Activated CD8-positive, alpha-beta memory T cell treated with anti-CD3 and anti-CD28 coated beads, Interleukin-2, amount 50 U/mL, for 24 hours (primary cell): ENCODE measurements around the gene NR2C2.
"Not testable (repeated sequence)": the region's sequence is repeated elsewhere in the genome, so short reads cannot be mapped to it uniquely, and the experiment has no call there.

ENCODE experiments used
- DNase-seq: peaks from one replicate; pipeline ENCODE4 v3.0.0-alpha.2; 2020; ENCODE audit errors: extremely low read depth

NR2C2 gene

DNA sequence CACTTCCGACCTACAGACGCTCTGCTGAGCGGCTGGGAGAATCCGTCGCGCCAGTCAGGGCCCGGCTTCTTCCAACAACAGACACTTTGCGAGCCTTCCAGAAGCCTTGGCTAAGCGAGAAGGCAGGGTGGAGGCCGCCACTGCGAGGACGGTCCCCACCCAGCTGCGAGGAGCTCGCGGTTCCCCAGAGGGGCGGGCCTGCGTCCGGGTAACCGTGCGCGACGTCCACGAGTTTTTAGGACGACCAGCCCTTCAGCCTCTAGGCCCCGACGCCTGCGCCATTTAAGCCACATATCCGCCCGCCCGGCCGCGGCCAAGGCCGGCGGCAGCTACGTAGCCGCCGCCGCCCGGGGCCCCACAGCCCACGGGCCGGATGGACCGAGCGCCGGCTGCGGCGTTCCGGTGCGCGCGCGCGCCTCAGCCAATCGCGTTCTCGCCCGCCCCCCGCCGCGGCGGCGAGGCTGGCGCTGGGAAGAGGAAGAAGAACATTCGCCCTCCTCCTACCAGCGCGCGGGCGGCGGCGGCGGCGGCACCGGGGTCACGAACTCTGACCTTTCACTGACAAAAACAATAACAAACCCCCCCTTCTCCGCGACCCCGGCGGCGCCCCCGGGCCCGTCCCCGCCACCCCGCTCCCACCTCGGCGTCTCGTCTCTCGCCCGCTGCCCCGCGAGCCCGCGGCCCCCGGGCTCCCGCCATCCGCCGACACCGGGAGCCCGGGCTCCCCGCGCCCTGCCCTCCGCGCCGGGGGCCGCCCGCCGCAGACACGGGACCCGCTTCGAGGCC, at the start of gene NR2C2:
TSS of gene NR2C2 (plus strand) at position 484 of the 786 bp plus-strand sequence. CDS start 56,332 bp downstream, outside the sequence.
- DNase-seq, result peak; percentile 63

DNA sequence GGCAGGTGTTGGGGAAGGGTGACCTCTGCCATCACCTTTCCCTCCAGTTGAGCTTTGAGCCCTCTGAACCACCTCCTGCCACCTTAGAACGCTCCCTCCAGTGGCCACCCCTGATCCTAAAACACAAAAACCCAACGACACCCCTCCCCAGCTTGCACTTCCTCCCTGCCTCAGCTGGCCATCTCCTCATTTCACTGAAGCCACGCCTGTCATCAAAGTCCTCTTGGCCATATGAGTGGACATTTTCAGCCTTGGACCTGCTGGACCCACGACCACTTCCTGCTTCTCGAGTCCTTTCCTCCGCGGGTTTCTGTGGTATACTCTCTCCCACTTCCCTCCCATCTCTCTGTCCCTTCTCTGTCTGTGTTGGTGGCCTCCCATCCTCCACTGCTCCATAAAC, 48.5 kb upstream of the NR2C2 start:
- no peak for DNase-seq

DNA sequence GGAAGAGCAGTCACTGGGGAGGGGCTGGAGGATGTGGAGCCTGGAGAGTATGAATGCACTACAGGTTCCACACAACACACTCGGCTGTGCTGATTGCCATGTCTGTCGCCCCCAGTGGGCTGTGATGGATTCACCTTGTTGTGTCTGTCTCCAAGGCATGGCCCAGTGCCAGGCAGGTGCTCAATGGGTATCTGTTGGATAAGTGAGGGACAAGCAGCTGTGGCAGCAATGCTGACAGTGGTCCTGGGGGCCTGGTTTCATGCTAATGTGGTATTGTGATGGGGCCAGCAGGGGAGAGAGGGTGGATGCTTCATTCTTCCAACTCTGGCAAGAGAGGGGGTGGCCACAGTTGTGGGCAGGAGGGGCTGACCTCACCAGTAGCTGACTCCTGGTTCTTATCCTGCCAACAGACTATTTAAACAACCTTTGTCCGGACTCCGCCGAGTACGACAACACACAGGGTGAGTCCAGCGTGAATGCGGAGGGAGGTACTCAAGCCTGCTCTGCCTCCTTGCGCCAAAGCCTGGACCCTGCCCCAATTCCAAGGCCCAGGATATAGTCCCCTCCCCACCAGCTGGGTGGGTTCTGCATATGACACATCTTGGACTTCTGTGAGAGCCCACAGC, 47.3 kb upstream of the NR2C2 start:
- DNase-seq, result no peak

DNA sequence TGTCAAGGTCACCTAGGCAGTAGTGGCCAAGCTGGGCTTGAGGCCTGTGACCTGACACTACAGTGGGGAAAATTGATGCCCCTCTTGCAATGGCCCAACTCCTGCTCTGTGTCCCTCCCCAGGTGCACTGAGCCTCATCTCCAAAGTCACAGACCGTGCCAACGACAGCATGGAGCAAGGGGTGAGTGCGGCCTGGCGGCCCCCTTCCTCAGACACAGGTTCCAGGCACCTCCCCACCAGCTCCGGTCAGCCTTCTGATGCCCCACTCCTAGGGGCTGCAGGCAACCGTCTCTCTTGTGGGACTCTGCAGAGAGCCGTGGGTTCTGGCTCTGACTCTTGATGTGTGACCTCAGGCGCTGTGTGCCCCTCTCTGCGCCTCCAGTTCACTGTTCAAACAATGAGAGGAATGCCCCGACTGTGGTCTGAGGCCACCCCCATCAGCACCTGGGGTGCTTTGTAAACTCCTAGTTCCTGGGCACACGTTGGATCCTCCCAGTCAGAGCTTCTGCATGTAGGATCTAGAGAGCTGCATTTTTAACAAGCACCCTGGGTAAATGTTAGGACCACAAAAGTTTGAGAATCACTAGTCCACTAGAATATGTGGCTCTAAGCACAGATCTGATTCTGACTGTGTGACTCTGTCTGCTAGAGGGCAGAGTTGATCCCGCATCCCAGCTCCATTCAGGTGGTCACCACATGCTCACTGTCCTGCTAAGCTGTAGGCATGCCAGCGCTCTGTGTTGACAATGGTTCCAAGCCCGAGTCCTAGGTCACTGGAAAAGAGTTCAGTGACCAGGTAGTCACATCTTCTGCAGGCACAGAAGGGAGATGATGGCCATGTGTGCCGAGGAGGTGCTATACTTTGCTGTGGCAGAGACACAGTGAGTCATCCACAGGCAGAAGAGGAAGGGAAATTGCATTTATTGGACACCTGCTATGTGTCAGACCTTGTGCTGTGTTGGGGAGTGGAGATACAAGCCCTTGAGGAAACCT, 46.2 kb upstream of the NR2C2 start:
- DNase-seq, result no peak

DNA sequence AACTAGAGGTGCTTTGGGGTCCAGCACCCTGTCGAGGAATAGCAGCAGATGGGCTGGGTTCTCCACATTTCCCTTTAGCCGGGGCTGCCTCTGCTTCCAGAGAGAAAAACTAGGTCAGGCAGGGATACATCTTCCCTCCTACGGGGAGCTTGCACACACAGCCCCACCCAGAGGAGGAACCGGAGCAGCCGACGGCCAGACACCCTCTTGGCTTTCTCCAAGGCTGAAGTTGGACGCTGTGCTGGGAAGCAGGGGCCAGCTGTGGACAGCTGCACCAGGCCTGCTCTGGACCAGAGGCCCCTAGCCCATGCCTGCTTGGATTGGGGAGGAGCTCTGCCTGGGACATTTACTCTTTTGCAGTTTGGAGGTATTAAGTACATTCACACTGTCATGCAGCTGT, 44.7 kb upstream of the NR2C2 start:
- DNase-seq, result no peak

DNA sequence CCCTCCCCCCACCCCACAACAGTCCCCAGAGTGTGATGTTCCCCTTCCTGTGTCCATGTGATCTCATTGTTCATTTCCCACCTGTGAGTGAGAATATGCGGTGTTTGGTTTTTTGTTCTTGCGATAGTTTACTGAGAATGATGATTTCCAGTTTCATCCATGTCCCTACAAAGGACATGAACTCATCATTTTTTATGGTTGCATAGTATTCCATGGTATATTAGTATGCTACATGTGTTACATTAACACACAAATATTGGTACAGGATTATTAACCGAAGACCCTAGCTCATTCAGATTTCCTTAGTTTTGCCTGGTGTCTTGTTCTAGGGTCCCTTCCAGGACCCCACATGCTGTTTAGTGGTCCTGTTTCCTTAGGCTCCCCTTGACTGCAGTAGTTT, 43.9 kb upstream of the NR2C2 start:
- not testable (repeated sequence) for DNase-seq

DNA sequence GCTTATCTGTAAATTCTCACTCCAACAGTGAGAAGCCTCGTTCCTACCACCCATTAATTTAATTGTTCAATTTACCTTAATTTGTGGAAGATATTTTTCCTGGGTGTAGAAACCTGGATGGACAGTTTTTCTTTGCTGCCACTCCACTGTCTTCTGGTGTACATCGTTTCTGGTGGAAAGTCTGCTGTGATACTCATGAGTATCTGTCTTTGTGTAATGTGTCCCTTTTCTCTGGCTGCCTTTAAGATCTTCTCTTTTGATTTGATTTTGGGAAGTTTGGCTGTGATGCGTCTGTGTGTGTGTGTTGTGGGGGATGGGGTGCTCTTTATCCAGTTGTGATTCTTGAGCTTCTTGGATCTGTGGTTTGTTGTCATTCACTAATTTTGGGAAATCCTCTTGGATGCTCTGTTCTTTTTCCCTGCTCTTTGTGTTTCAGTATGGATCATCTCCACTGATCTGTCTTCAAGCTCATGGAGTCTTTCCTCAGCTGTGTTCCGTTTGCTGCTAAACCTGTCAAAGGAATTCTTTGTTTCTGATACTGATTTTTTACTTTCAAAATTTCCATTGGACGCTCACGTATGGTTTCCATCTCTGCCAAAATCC, 42.2 kb upstream of the NR2C2 start:
- no peak for DNase-seq

DNA sequence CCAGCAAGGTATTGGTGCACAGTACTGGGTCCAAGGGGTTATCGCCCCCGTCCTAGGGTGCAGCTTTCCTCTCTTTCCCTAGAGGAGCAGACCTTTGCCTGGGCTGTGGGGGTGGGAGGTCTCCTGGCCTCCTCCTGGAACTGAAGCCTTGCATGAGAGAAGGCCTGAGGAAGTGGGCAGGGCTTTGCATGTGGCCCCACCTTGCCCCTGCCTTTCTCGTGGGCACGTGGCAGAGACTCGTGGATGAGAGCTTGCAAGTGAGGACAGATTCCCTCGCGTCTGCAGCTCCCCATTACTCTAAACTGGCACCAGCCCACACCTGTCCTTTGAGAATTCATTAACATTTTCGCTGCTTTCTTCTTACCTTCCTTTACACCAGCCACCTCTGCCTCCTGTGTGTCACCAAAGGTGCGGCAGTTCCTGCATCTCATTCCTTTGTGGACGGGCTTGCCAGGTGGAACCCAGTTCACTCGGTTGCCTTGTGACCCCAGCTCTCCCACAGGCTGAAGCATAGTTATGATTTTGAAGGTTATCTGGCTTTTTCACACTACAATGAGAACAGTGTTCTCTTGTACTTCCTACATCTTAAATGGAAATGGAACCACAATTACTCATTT, 40.9 kb upstream of the NR2C2 start:
- no peak for DNase-seq

DNA sequence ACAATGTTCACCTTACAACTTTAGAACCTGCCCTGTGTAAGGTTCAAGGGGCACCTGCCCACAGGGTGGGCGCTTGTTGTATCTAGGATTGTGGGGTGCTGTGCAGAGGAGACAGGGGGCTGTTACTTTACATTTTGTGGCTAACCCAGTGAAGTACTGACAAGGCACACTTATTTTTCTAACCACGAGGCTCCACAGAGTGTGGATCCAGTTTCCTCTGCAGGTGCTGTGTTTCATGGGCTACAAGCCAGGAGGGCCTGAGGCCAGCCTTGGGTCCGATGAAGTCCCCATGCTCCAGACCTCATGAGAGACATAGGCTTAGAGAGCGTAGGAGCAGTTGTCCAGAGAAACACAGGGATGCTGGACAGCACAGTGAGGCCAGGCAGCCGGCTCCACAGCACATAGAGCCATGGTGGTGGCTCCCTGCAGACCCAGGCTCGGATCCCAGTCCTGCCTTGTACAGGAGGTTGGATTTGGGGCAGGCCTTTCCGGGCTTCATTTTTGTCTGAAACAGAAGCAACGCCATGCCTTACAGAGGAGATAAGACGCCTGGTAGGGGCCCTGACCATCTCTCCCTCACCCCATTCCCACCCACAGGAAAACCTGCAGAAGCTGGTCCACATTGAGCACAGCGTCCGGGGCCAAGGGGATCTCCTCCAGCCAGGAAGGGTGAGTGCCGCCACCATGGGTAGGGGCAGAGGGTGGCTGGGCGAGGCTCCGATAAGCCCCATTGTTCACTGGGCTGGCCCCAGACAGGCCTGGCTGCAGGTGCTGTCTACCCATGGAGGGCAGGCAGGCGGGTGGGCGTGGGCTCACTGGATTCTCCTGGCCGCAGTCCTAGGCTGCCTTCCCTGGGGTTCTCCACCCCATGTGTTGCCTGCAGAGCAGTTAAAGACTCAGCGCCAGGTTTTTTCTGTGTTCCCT, 40.1 kb upstream of the NR2C2 start:
- DNase-seq, result no peak

DNA sequence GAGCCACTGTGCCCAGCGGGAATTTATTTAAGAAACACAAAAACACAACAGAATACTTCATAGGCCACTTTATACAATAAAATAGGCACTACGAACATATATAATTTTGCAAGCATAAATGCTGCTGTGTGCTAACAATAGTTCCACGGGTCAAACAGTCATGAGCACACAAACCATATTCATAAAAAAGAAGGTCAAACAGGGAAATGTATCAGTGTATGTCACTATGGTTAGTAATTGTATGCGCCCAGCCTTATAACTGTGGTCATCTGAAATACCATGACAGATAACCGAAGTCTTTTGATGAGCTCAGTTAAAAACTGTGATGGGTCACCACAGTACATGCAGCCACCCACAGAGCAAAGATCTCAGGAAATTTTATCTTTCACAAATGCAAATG, 38.1 kb upstream of the NR2C2 start:
- DNase-seq, result no peak

DNA sequence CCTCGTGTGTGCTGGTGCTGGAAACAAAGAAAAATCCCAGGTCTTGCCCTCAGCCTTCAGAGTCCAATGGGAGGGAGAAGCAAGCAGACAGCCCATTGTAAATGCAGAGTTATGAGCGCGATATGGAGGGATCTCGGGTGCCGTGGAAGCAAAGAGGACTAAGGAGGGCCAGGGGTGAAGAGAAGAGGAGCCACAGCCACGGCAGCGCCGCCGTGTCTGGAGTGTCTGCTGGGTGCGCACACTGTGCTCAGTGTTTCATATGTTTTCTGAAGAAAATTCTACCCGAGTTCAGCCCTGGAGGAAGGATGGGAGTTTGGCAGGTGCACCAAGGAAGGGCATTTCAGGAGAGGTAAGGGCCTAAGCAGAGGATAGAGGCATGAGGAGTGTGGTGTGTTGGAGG, 35.7 kb upstream of the NR2C2 start:
- DNase-seq, result no peak

DNA sequence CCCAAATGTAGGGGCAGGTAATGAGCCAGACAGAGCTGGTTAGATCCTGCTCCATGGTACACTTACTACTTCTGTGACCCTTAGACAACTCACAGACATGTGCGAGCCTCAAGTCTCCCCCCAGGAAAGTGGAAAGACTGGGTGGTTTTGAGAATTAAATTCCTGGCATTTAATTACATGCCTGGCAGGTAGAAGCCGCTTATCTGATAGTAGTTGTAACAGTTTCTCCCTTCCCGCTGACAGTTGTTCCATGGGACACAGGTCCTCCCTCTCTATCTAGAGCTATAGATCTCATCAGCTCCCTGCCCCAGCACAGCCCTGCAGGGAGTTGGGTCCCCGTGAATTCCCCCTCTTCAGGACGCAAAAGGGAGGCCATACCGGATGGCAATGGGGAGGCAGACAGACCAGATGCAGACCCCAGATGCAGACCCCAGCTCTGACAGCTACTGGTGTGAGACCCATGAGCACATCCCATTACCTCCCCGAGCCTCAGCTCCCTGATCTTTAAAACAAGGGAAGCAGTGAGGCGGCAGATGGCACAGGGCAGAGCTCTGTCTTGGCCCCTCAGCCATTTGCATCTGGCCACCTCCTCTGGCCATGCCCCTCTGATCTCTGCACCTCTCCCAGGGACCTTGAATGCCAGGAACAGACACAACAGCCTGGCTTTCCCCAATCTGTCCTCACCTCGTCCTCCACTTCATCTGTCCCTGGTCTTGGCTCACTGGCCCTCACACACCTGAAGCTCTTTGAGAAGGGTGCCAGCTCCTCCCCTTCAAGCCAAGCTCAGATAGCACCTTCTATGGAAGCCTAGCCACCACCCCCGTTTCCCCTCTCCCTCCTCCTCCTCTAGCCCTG, 34.1 kb upstream of the NR2C2 start:
- DNase-seq, result no peak

DNA sequence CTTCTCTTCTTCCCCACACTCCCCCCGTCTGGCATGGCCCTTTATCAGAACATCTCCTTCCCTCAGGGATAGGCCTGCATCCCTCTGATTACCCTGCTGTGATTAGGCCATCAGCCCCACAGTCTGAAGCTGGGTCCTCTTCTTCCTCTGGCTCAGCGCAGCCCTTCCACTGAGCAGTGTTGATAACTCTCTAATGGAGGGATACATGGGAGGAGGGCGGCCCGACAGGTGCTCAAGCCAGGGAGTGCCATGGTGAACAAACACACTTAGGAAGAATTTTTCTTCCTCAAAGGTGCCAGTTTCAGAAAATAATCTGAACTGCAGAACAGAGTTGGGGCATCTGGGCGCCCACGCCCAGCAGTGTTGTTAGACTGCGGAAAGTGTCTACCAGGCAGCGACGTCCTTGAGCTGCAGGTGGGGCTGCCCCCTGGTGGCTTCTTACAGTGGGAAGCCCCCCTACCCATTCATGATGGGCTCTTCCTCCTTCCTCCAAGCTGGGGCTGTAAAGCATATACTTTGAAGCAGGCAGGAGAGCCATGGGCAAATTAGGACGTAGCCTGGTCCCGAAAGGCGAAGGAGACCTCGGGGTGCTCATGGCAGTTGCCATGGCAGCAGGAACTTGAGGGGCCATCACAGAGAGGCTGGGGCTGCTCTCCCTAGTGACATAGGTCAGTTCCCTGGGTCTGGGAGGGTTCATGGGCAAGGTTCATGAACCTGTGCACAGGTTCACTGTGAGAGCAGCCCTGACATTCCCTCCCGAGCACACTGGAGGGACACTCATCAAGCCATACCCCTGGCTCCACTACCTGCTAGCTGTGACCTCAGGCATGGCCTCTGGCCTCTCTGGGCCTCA, 33.2 kb upstream of the NR2C2 start:
- DNase-seq, result no peak

DNA sequence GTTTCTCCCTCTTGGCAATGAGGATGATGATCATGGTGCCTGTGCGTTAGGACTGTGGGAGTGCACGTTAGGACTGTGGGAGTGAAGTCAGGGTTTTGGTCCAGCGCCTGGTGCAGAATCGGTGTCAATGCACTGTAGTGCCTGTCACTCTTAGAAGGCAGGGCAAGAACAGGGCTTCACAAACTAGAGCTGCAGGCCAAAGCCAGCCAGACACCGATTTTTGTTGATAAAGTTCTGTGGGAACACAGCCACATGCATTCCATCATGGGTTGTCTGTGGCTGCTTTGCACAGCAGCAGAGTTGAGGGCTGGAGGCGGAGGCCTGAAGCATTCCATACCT, 32.6 kb upstream of the NR2C2 start:
- no peak for DNase-seq

DNA sequence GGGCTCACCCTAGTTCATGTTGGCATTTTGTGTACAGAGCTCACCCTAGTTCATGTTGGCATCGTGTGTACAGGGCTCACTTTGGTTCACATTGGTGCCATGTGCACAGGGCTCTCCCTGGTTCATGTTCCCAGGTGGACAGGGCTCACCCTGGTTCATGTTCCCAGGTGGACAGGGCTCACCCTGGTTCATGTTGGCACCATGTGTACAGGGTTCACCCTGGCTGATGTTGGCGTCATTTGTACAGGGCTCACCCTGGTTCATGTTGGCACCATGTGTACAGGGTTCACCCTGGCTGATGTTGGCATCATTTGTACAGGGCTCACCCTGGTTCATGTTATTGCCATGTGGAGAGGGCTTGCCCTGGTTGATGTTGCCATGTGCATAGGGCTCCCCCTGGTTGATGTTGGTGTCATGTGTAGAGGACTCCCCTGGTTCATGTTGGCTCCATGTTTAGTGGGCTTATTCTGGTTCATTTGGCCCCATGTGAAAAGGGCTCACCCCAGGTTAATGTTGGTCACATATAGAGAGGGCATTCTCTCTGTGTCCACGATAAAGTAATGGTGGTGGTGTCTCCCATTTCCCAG, 31.7 kb upstream of the NR2C2 start:
- DNase-seq, result no peak

DNA sequence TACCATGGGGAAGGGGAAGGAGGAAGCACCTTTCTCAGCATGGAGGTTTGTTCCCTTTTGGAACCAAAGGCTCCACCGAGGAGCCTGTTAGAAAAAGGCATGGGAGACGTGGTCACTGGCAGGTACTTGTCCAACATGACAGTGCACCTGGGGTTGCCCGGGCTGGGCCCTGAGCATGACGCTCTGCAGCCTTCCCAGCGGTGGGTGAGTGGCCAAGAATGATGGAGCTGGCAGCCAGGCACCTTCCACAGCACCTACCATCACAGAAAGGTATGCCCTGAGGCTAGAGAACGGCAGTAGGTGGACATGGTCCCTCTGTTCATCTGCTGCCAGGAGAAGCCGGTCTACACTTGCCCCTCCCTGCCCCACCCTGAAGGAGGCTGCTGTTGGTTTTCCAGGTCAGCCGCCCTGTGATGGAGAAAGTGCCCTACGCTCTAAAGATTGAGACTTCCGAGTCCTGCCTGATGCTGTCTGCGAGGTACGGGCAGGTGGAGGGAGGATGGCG, 29.0 kb upstream of the NR2C2 start:
- DNase-seq, result no peak

DNA sequence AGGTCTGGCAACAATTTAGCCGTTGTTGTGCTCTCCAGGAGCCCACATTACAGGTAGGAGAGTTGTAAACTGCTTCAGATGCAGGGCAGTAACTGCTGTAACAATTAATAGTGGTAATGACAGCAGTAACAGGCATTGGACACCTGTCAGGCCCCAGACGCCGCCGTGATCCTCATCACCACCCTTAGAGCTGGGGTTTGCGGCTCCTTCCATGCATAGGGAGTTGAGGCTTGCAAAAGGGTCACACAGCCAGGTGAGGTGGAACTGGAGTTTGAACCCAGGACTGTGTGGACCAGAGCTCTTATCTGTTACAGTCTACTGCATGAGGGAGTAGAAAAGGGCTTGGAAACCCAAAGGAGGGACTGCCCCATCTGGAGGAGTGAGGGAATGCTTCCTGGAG, 26.8 kb upstream of the NR2C2 start:
- no peak for DNase-seq

DNA sequence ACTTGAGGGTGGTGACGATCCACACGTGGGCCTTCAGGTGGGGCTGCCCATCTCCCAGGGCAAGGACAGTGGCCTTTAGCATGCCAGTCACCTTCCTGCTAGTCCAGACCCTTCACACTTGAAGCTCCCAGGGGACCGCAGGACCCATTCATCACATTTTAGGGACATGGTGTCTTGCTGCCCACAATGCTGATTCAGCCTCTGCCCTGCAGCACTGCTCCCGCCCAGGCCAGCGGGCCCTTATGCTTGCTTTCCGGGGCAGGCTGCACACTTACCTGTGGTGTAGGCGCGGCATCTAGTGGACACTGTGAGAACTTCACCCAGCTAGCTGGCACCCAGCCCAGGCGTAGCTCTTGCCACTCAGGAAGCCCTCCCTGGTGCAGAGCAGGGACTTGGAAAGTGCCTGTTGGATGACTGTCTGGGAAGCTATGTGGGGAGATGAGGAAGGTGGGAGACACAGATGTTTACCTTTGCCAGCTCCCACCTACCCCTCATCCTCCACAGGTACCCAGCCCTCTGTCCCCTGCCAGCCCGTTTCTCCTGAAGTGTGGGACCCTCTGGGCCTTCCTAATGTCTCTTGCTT, 26.3 kb upstream of the NR2C2 start:
- peak; percentile 48 for DNase-seq
